ENCODE data around the gene PTPRR.

The PTPRR gene

DNA sequence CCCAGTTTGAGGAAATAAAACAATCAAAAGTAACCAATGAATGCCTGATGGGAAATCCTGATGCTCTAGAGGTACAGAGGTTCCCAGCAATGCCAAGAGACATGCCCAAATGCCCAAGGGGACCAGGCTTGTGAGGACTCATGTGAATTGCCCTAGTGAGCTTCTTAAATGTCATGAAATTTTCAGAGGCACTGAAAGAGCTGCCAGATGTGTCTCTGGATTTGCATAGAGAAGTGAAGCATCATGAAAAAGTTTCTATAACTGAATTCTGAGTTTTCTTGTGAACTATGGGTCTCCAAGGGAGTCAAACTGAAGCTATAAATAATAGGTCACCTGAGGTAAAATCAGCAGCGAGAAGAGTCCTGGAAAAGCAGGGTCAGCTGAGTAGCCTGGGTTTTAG lies 9.9 kb downstream of the PTPRR start:
- DNase-seq: no peak

DNA sequence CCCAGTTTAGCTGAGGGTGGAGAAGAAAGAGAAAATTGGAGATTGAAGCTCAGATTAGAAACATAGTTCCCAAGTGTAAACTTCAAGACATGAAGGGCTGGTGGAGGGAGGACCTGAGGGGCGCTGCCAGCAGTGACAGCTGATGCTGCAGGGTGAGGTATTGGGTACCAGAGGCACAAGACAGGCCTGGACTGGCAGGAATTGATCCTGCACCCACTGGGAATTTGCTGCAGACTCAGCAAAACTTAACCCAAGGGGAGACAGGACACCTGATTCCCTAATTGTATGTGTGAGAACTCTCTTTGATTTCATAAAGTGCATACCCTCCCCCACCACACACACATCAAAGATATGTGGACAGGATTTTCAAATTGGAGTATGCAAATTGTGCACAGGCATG lies 11.6 kb downstream of the PTPRR start:
- no peak for DNase-seq

DNA sequence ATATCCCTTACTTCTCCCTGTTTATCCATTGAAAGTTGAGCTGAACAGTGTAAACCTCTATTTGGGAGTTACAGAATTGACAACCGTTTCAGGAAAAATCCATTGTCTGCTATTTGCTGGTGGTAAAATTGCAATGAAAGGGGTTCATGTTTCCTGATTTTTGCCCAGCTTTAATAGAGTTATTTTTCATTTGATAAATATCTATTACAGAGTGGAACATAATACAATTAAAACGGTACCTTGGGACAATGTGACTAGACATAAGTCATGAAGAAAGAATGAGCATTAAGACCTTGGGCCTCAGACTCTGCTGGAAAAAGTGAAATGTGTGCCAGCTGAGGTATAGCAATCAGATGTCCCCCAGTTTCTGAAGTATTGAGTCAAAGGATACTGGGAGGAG lies 13.1 kb downstream of the PTPRR start:
- DNase-seq: no peak

DNA sequence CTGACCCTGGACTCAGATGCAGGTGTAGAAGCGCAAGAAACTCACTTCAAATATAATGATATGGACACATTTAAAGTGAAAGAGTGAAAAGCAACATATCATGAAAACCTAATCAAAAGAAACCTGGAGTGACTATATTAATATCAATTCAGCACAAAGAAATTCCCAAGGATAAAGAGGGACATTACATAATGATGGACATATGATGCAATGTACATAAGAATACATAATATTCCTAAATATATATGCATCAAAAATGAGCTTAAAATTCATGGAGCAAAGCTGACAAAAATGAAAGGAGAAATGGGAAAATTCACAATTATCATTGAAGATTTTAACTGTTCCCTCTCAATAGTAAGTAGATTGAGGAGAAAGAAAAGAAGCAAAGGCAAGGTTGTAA lies 24.6 kb downstream of the PTPRR start:
- DNase-seq: no peak

DNA sequence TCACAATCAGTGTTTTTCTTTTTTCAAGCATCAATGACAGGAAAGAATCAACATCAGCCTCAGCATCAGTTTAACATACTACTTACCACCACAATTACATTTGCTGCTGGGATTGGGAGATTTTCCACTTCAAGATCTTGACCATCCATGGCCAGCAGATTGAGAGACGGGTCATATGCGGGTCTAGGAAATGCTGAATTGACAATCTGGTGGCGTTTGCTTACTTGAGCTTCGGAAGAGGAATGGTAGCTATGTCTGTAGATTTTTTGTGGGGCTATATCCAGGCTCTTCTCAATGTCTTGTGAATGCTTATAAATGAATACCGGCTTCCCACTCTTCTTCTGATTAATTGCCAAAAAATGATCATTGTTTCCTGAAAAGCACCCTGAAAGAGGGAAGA lies 27.9 kb downstream of the PTPRR start:
- no peak for DNase-seq

DNA sequence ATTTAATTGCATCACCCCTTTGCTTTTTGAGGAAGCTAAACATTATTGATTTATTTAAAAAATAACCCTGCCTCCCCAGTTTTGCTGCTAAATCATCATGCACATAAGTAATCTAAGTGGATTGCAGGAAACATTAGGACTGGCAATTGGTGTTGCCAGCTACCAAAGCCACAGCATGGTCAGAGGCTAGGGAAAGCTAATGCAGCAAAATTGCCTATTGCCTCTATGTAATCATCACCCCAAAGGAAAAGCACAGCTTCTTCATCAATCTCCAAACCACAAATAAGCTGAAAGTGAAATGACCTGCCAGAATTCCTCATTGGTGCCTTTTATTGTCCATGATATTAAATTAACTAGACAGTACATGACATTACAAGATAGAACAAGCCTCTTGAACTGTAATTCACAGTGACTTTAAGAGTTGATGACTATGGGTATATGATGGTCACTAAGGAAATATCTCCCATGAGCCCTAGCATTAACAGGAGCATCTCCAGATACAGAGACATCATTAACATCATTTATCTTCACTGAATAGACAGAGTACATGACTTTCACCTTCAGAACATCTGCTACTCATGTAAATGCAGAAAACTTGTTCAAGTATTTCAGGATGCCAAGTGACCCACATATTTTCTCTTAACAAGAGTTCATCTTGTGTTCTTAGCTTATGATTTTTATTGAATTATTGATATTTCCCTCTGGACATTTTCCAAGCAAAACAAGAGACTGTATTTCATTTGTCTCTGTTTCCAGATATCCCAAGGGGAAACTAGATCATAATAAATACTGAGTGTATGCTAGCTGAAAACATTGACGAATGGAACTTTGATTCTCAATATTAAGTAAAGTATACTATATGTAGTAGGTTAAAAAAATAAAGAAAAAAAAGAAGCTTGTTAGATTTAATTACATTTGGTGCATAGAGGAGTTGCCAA lies 29.4 kb downstream of the PTPRR start:
- no peak for DNase-seq

DNA sequence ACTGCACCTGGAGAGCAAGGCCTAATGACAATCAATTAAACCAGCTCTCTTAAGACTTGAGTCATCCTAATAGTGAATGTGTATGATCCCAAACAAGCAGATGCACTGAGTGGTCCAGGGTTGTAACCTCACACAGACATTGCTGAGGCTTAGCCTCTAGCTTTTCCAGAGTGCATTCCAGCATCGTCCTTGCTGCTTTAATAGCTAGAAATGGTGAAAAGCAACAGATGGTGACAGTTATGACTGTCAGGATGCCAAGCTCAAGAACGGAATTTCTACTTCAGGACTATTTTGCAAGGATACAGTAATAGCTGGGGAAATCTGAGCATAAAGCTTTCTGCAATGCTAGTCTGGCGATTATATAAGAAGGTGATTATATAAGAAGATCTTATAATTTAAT lies 34.6 kb downstream of the PTPRR start:
- DNase-seq: no peak

DNA sequence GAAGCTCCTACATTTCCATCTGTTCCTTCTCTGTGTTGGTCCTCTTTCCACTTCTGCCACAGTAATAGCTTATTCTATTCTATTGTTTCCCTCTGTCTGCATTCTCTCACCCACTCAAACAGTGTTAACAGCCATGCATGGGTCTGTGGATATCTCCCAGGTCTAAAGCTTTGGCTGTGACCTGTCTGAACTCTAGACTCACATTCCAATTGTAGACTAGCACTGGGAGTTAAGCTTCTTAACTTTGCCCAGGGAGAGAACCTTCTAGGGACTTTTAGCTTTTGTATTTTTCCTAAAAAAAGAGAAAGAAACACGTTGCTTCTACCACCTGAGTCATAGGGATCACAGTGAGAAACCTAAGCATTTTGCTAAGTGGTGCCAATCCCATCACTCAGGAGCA lies 36.7 kb downstream of the PTPRR start:
- DNase-seq: no peak

DNA sequence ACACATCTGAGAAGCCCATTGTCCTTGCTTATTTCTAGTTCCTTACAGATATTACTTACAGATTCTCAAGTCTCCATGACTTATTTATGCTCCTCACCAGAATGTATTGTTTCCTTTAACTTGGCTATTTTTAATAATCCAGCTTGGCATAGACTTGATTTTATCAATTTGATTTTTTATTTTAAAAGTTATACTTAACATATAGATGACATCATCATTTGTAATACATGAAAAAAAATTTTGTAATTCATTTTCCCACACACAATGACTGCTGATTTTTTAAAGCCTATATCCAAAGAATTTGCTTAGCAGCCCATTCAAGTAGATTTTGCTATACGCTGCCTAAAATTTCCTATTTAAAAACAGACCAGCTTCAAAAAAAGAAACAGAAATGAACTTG lies 39.8 kb downstream of the PTPRR start:
- DNase-seq: no peak

DNA sequence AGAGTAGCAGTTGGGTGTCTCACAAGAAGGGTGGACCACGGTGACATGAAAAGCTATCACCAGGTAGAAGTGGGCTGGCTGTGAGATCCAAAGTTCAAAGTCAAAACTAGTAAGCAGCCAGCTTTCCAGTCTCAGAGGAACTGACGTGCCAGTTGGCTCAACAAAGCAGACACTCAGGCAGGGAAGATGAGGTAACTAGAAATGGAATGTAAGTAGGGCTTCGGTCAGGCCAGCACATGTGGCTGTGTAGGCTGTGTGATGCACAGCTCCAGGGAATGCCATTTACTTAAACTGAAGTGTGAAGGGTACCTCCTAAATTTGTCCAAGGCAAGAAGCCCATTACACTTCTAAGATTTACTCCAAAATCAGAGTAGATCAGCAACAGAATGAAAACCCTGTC lies 43.6 kb downstream of the PTPRR start:
- DNase-seq: no peak

DNA sequence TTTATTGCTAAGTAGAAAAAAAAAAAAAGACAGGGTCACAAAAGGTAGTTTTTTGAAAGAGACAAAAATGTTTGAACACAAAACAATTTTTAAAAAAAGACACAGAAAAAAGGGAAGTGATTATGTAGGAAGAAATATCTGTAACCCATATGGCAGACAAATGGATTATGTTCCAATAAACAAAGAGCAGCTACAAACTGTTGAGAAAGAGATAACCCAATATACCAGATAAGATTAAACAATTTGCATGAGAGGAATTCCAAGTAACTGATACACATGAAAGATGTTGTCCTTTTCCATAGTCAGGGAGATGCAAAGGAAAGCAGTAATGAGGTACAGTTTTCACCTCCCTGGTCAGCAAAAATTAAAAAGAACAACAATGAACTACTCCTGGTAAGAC lies 44.9 kb downstream of the PTPRR start:
- no peak for DNase-seq

DNA sequence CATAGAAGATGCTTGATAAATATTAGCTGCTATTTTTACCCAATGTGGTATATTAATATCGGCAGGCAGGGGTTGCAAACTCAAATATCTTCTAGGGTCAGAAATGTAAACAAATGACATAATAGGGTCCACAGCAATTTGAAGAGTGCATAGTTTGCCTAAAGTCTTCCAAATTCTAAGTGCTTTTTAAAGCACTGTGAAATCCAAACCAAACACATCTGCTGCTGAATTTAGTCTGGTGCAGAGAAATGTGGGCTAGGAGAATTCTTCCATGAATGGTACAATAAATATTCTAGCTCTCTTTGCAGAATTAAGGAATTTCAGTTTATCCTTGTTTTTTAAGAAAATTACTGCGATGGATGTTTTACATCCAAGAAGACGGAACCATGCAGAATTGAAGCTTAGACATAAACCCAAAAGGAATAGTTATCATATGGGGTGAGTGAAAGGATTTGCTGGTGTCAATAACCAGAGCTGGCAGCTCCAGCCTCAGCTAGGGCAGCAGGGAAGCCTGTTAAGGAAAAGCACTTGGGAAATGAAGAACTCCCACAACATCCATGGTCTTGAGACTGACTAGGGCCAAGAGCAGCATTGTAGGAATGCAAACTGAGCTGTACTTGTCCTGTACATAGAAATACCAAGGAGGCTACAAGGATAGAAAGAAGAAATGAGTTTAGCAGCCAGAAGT lies 65.5 kb downstream of the PTPRR start:
- no peak for DNase-seq

DNA sequence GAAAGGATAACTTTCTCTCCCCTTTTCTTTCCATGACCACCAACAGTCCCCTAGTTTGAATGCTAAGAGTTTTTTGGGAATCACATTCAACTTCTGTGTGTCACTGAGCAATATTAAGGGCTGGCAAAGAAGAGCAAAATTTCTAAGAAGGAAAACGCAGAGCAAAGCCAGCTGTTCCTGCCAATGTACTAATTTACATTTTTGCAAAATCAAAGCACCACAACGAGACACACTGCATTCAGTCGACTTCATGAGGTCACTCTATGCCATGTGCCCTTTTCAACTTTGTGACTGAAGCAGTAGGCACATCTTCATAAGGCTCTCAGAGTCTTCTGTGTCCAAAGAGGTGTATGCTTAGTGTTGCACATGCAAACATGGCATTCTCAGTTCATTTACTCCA lies 66.4 kb downstream of the PTPRR start:
- DNase-seq: no peak

DNA sequence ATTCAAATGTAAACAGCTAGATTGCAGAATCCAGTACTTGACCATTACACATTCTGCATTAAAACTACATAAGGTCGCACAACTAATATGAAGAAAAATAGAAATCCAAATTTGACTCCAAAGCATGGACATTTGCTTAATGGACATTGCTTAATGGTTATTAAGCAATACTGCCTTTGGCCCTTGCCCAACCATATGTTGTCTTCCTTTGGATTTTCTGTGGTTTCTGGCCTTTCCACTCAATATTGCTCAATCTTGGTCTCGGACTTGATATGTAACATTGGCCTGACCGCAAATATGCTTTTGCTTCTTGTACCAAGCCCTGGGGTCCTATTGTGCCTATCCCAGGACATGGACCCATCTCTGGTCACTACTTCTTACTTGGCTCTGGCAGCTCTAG lies 67.2 kb downstream of the PTPRR start:
- no peak for DNase-seq

DNA sequence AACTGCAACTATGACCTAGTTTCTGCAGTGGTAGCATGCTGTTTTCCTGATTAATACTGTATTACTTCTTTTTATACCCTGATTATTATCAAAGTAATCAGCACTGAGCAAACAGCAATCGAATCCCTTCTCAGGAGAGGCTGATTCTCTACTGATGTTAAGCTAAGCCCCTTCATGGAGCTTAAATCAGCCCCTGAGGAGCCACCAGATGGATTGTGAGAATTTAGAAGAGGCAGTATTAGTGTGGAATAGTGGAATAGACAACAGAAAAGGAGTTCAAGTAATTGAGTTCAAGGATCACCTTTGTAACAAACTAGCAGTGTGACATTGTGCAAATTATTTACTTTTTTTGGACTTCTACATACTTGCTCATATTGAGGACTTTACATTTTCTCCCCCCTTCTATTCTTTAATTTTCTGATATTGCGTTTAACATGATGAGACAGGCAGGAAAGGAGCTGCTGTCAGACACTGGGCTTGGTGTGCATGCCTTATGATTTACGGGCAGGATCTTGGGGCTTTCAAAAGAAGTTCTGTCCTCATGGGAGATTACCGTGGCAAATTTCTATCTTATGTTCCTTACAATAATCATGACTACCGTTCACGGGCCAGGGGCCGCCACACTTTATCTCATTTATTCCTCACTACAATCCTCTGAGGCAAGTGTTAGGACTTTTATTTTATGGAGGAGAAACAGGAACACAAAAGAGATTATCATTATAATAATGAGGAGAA lies 68.0 kb downstream of the PTPRR start:
- DNase-seq: no peak

DNA sequence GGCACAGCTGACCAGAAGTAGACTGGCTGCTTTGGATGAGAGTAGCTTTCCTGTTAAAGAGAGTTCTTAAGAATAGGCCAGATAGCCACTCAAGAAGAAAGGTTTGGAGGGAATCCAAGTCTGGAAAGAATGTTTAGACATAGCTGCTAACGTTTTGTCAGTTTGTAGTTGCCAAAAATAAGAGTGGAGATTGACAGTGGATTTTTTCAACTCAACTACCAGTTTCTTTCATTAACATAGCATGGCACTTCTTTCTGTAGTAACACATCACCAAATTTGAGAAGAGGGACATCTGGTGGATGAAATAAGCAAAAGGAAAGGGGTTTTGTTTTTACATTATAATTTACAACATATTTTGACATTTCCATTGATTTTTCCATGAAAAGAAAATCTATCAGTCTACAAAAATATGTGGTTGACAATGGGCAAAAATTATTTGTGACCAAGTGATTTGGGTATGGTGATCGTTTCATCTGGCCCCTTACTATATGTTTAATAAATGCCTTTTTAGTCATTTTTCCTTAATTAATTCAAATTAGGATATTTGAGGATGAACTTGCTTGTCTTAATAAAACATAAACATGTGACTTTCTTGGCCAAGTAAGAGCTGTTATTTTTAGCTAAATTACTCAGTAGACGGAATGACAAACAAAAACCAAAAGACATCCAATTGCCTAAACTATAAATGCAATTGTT lies 71.1 kb downstream of the PTPRR start:
- DNase-seq: peak; percentile 9

DNA sequence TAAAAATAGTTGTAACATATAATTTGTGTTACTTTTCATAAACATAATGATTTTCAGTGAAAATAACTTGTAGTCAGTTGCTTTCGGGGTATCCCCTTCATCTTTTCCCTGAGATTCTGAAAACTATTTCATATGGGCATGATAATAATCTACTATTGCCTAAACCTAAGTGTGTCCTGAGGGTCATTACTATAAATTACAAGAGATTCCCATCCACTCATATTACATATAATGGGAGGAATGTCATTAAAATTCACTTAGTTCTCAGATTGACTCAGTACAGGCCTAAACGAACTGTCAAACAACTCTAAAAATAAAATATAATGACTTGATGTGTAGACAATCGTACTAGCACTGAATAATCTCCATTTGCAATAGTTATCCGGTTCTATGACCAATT lies 72.7 kb downstream of the PTPRR start:
- no peak for DNase-seq

DNA sequence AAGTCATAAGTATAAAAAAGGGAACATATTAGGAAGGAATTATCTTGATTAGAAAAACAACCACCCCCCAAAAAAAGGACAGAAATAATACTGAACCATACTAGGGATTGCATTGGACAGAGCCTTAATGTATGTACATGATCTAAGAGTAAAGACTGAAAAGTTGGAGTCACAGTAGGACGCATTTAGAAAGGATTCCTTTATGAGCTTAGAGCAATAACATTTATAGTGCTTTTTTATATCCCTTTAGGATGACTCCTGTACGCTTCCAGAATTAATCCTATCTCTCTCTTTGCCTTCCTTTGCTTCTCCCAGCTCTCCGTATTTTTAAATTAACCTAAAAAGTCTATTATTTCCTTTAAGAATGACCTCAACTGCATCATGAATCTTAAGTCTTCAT lies 75.3 kb downstream of the PTPRR start:
- DNase-seq: no peak

DNA sequence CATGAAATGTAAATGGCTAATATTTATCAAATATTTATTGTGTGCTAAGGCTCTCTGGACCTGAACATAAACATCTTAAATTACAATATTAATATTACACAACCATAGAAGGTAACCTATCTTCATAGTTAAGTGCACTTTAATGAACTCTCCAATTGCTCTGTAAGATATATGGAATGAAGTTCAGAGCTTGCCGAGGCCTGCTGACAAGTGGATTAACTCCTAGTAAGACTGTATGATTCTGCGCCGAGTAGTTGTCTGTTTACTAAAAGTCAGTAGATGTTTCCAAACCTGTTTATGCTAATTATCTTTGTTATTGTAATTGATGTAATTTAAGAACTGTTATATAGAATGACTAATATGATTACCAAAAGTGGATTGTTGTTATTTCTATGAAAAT lies 77.2 kb downstream of the PTPRR start:
- DNase-seq: no peak

DNA sequence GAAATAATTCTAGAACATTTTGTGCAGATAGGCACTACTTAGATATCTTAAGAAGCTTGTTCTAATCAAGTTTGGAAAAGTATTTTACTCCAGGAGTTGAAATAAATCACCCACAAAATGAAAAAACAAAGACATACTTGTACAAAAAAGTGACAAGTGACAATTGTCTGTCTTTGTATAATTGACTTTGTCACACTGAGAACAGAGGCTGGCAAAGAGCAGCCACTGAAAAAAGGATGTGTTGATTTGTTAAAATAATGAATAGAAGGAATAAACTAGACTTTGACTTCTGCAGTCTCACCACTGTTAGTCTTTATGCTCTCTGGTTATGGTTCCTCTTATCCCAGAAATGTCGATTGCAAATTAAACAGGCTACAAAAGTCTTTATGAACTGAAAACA lies 77.6 kb downstream of the PTPRR start:
- no peak for DNase-seq

DNA sequence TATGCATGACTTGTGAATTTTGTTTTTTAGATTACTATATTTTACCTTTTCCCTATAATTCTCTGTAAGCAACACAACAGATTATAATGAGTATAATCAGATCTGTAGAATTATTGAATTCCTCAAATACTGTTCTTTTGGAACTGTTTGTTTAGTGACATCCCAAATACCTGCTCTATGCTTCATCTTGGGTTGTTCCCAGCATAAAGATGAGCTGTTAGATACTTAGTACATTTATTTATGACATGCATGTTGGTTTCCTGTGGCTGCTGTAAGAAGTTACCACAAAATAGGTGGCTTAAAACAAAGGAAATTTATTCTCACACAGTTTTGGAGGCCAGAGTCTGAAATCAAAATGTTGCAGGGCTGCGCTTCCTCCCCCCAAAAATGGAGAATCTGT lies 78.4 kb downstream of the PTPRR start:
- no peak for DNase-seq

DNA sequence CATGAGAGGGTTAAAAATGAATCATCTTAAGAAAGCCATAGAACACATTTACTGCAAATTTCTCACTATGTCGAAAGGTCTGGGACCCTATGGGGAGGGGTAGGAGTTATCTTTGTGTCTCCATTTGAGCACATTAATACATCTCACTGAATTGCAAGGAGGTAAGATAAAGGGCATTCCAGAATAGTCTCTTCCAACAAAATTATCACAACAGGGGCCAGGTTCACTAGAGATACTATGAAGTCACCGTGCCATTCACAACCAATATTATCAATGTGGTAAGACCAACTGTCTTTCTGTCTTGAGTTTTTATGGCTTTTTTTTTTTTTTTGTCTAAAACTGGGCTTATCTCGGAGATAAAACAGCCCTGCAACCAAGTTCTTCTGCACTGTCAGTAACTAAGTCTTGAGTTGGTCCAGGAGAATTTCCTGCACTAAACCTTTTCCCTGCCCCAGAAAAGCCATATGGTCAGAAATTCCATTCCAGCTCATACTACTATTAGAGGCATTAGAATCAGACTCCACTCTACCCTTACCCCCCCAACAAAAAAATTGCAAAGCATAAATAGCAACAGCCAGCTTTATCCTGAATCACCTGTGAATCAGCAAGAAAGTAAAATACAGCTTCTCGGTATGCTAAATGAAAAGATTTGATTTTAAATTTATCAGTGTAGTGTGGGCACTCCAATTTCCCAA lies 79.7 kb downstream of the PTPRR start:
- DNase-seq: no peak

DNA sequence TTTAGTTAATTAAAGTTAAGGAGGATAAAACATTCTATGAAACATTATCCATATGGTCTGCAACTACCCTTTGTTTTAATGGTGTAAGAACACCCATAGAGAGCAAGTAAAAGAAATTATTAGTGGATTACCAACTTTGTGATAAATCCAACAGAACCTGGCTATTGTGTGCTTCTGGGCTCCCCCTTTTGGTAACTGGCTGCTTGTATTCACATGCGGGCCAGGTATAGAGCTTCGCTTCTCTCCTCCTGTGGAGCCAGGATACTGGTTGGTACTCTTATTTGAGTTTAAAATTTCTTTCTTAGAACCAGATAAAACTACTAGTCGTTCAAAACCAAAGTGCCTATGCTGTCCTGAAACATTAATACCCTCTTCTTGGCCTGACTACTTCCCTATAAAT lies 81.0 kb downstream of the PTPRR start:
- DNase-seq: no peak
